Measurements from ENCODE around the gene HGFAC.

GRCh38 chr4:3413217-3413671 is 28.5 kb upstream of the HGFAC start:
- TF ChIP-seq POLR2A (IDR thresholded peaks at IDR 0.05; ENCODE audit: low read depth, low read length) (no peak), POLR2AphosphoS5 (IDR thresholded peaks at IDR 0.05; ENCODE audit: low read depth, low read length) (no peak), PAX5 (IDR thresholded peaks at IDR 0.05; ENCODE audit: insufficient read depth, low read length, severe bottlenecking) (no peak), TAF1 (IDR thresholded peaks at IDR 0.05; ENCODE audit: low read depth, low read length) (no peak)

Data from GM12891 (cell line).